IgD-negative memory B cell (primary cell): Measurements from ENCODE around the gene TRIM47. TPM values are rescaled to one million over a fixed set of nuclear protein-coding genes. Genes with fewer than 3 reads are reported as not detected.

Experiments used
- H3K27ac Mint-ChIP-seq, 3 donors: one replicate each; pipeline ENCODE4 v1.8.0; 2020 to 2022; ENCODE audit warnings: mild to moderate bottlenecking in 3 of 3, mixed read lengths in 3 of 3, moderate library complexity in 1 of 3
- H3K27me3 Mint-ChIP-seq: one replicate; pipeline ENCODE4 v1.8.0; 2021; ENCODE audit warnings: mixed read lengths
- H3K36me3 Mint-ChIP-seq: one replicate; pipeline ENCODE4 v1.8.0; 2020; ENCODE audit warnings: mild to moderate bottlenecking, mixed read lengths
- H3K4me1 Mint-ChIP-seq, 3 donors: one replicate each; pipeline ENCODE4 v1.8.0; 2020 to 2022; ENCODE audit warnings: mixed read lengths in 3 of 3, mild to moderate bottlenecking in 1 of 3
- H3K4me3 Mint-ChIP-seq, 4 donors: one replicate each; pipeline ENCODE4 v1.8.0; 2020 to 2022; ENCODE audit warnings: mild to moderate bottlenecking in 4 of 4, mixed read lengths in 4 of 4, moderate library complexity in 3 of 4
- H3K9me3 Mint-ChIP-seq, 3 donors: one replicate each; pipeline ENCODE4 v1.8.0; 2020 to 2021; ENCODE audit warnings: mixed read lengths in 3 of 3, mild to moderate bottlenecking in 1 of 3
- polyA plus RNA-seq: library from polyadenylated mRNA; unstranded; fragments of 300-500 nt; fragmentation: Illumina TruSeq; gene quantifications from one replicate; pipeline ENCODE4 v1.2.3, GENCODE V29; 2021

TRIM47 gene
- polyA plus RNA-seq, 1 donor from 2014 or later = 12.4 TPM

DNA sequence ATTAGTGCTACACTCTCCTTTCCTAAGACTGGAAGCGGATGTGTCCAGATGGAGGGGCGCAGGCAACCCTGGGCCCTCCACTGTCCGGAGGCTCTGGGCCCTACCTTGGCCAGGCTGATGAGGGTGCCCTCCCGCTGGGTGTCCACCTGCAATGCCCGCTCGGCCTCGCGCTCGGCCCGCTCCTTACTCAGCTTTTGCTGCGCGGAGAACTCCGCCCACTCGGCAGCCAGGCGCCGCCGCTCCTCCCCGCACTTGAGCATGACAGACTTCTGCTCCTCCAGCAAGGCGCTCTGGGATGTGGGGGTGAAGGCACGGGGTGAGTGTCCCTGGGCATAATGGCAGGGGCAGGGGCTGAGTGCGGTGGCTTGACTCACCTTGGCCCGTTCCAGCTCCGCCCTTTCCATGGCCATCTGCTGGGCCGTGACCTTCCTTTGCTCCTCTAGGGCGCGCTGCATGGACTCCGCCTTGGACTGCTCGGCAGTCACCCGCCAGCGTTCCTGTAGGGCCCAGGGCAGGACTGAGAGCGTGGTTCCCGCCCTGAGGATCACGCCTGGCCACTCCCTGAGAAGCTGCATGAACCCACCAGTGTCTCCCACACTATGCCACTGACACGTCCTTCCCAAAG lies 36.4 kb upstream of the TRIM47 start:
- Mint-ChIP-seq H3K4me1 (peaks cover 0 to 1% (median 0%) of the 10 kb centered on the region in 3 donors), H3K9me3 (no peaks in the 10 kb centered on the region), H3K27ac (no peak overlapping the region), H3K4me3 (no peak overlapping the region), H3K36me3 (peaks cover 5% of the 10 kb centered on the region), H3K27me3 (no peaks in the 10 kb centered on the region)

- Mint-ChIP-seq H3K4me3 (no peak overlapping the region), H3K36me3 (peaks cover 5% of the 10 kb centered on the region), H3K4me1 (peaks cover 0 to 3% (median 0%) of the 10 kb centered on the region in 3 donors)
Observed at GRCh38 chr17:75913537-75914210, 35.3 kb upstream of the TRIM47 start.

DNA sequence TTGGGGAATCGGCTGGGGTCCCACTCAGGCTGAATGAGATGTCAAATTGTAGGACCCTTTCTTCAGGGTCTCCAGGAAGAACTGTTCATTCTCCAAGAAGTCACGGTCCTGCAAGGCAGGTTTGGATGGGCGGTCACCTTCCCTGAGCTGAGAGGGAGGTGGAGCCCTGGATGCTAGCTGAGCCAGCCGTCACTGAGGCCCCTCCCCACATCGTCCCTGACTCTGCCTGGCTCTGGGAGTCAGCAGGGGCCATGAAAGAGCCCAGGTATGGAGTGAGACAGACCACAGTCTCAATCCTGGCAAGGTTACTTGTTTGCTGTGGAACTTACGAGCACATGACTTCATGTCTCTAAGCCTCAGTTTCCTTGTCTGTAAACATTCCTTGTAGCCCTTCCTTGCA lies 32.3 kb upstream of the TRIM47 start:
- Mint-ChIP-seq H3K27ac (no peak overlapping the region), H3K4me3 (no peak overlapping the region), H3K36me3 (no peaks in the 10 kb centered on the region), H3K4me1 (peaks cover 0 to 2% (median 1%) of the 10 kb centered on the region in 3 donors), H3K9me3 (no peaks in the 10 kb centered on the region), H3K27me3 (no peaks in the 10 kb centered on the region)

More at GRCh38 chr17:75913537-75914210, 35.3 kb upstream of the TRIM47 start:
- H3K9me3 Mint-ChIP-seq = no peaks in the 10 kb centered on the region
- no peak overlapping the region for H3K27ac Mint-ChIP-seq
- H3K27me3 Mint-ChIP-seq = no peaks in the 10 kb centered on the region

- Mint-ChIP-seq H3K4me1 (peaks cover 0 to 2% (median 1%) of the 10 kb centered on the region in 3 donors), H3K27ac (no peak overlapping the region), H3K27me3 (no peaks in the 10 kb centered on the region), H3K36me3 (no peaks in the 10 kb centered on the region), H3K4me3 (peak overlapping the region in 1 of 4 donors; percentile 36), H3K9me3 (no peaks in the 10 kb centered on the region)
Observed at GRCh38 chr17:75909812-75910274, 31.5 kb upstream of the TRIM47 start.

DNA sequence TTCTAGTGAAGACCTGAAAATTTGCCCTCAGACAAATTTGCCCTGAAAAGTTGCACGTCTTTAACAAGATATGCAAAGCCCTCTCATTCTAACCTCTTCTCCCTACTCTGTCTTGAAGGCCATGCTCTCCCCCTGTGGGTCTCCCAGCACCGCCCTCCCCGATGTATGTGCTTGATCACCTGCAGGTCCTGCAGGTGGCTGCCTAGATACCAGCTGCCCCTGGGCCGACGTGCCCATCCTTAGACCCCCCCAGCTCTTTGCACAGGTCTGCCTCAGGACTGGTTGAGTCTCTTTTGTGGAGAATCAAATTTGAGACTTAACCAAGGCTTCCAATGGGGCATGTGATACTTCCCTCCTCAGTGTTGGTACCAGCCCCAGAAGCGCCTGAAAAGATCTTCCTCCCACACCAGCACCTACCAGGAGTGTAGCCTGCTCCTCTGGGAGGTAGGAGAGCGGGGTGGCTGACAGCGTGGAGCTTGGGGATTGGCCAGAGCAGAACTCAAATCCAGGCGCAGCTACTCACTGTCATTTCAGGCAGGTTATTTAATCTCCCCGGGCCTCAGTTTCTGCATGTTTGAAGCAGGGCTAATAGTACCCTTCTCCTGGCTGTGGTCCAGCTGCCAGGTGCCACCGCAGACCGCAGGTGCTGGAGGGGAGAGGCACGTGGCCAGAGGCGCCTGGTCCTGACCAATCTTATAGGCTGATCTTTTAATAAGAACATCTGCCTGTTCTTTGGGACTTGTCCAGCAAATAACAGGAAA lies 30.9 kb upstream of the TRIM47 start:
- H3K4me3 Mint-ChIP-seq = peak overlapping the region in 2 of 4 donors; percentile 44 to 72

DNA sequence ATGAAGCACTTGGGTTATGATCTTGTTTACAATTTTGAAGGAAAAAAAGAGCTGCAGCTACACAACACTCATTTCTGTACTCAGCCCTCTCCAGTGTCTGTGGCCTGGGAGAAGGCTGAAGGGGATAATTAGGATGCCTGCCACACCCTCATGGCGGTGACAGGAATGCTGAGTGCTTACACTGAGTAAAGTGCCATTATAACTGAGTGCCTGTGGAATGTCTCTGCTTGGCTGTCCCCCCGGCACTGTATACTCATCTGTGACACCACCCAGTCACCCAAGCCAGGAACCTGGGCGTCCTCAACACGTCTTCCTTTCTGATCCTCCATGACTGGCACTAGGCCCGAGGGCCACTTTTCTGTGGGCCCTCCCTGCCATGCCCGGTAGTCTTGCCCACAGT lies 29.8 kb upstream of the TRIM47 start:
- peaks cover 0 to 4% (median 2%) of the 10 kb centered on the region in 3 donors for H3K4me1 Mint-ChIP-seq
- peak overlapping the region in 1 of 4 donors; percentile 44 for H3K4me3 Mint-ChIP-seq
- no peaks in the 10 kb centered on the region for H3K36me3 Mint-ChIP-seq
- no peaks in the 10 kb centered on the region for H3K27me3 Mint-ChIP-seq
- H3K27ac Mint-ChIP-seq = peak overlapping the region in 1 of 3 donors; percentile 74
- no peaks in the 10 kb centered on the region for H3K9me3 Mint-ChIP-seq

More for the DNA sequence above, 30.9 kb upstream of the TRIM47 start:
- Mint-ChIP-seq H3K9me3 (no peaks in the 10 kb centered on the region), H3K36me3 (no peaks in the 10 kb centered on the region), H3K27ac (no peak overlapping the region), H3K27me3 (no peaks in the 10 kb centered on the region), H3K4me1 (peaks cover 0 to 2% (median 1%) of the 10 kb centered on the region in 3 donors)

- peaks cover 0 to 4% (median 2%) of the 10 kb centered on the region in 3 donors for H3K4me1 Mint-ChIP-seq
- H3K36me3 Mint-ChIP-seq = no peaks in the 10 kb centered on the region
- H3K9me3 Mint-ChIP-seq = no peaks in the 10 kb centered on the region
- H3K27me3 Mint-ChIP-seq = no peaks in the 10 kb centered on the region
- H3K4me3 Mint-ChIP-seq = peak overlapping the region in 2 of 4 donors; percentile 54 to 78
- peak overlapping the region in 2 of 3 donors; percentile 77 to 90 for H3K27ac Mint-ChIP-seq
Observed at GRCh38 chr17:75906143-75906884, 27.9 kb upstream of the TRIM47 start.

DNA sequence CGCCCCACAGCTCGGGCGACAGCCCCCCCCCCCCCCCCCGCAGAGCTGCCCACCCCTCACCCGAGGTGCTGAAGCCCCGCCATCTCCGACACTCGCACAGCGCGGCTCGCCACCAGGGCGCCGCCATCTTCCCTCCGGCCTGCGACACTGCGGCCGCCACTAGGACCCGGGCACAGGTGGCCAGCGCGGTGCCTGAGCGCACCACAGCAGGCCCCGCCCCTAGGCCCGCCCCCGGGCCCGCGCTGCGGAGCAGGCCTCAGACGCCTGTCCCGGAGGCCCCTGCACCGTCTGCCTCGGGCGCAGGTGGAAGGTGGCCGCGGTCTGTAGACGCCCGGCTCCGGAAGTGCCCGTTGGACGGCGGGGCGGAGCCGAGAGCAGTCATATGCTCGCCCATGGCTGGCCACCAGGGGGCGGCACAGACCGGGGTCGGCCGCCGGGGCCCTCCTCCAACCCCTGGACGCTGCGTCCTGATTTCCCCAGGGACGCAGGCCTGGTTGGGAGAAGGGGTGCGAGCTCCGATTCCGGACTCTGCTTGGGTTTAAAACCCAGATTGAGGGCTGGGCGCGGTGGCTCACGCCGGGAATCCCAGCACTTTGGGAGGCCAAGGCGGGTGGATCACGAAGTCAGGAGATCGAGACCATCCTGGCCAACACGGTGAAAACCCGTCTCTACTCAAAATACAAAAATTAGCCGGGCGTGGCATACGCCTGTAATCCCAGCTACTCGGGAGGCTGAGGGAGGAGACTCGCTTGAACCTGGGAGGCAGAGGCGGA lies 26.6 kb upstream of the TRIM47 start, which contains the start of gene MRPL38:
Gene MRPL38 (minus strand): TSS at position 136 of the 773 bp plus-strand sequence. CDS start 9 bp downstream, at position 127.
- no peaks in the 10 kb centered on the region for H3K27me3 Mint-ChIP-seq
- no peaks in the 10 kb centered on the region for H3K9me3 Mint-ChIP-seq
- H3K36me3 Mint-ChIP-seq = no peaks in the 10 kb centered on the region
- peaks cover 0 to 4% (median 2%) of the 10 kb centered on the region in 3 donors for H3K4me1 Mint-ChIP-seq
- H3K27ac Mint-ChIP-seq = peak within 1 kb of the TSS; percentile 57 to 92 (median 87)
- peak within 1 kb of the TSS; percentile 86 to 94 (median 92) for H3K4me3 Mint-ChIP-seq

DNA sequence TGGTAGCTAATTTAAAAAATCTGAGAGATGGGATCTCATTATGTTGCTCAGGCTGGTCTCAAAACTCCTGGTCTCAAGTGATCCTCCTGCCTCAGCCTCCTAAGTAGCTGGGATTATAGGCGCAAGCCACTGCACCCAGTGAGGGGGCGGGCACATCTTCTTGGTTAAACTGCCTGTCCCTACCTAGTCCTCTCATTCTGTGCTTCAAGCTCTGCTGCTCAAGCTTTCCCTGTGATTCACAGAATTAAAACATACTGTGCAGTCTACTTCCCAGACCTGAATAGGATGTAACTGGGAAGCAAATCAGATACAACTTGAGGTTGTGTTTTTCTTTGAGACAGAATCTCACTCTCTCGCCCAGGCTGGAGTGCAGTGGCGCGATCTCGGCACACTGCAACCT lies 24.0 kb upstream of the TRIM47 start:
- Mint-ChIP-seq H3K9me3 (no peaks in the 10 kb centered on the region), H3K27ac (no peak overlapping the region)

GRCh38 chr17:75901727-75902126 lies 23.3 kb upstream of the TRIM47 start:
- H3K36me3 Mint-ChIP-seq = no peaks in the 10 kb centered on the region
- H3K4me1 Mint-ChIP-seq = peaks cover 0 to 6% (median 4%) of the 10 kb centered on the region in 3 donors
- peak overlapping the region in 2 of 3 donors; percentile 39 to 64 for H3K27ac Mint-ChIP-seq
- no peaks in the 10 kb centered on the region for H3K27me3 Mint-ChIP-seq
- H3K4me3 Mint-ChIP-seq = peak overlapping the region in 2 of 4 donors; percentile 58 to 70
- no peaks in the 10 kb centered on the region for H3K9me3 Mint-ChIP-seq

More for the DNA sequence above, 24.0 kb upstream of the TRIM47 start:
- no peaks in the 10 kb centered on the region for H3K27me3 Mint-ChIP-seq
- H3K4me3 Mint-ChIP-seq = peak overlapping the region in 2 of 4 donors; percentile 39 to 58
- H3K4me1 Mint-ChIP-seq = peaks cover 0 to 4% (median 2%) of the 10 kb centered on the region in 3 donors
- H3K36me3 Mint-ChIP-seq = no peaks in the 10 kb centered on the region

DNA sequence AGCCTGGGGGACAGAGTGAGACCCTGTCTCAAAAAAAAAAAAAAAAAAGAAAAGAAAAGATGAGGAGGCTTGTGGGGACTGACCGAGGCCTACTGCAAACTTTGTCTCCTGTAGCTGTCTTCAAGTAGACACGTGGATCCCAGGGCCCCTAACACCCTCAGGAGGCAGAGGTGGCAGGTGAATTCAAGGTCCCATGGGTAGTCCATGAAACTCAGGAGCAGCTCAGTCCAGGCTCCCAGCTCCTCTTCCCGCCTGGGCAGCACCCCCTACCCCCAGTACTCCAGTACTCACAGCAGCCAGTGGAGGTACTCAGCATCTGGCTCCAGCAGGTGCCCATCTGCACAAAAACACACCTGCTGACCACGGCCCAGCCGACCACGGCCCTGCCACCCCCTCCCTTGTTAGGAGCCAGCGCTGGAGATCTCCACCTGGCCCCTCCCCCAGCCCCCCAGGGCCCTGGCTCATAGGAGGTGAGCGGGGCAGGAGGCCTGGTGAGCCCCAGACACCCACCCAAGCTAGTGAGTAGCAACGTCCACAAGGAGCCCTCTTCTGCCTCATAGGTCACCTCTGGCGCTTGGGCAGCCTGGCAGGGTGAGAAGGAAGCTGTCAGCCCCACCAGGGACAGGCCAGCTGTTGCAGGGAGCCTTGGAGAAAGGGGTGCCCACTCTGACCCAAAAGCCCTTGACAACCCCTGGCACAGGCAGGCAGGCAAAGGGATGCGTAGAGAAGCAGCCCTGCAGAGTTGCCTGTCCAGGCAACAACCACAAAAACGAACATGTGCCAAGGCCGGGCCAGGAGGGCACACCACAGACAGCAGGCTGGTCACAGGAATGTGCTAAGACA lies 22.5 kb upstream of the TRIM47 start:
- H3K27ac Mint-ChIP-seq = peak overlapping the region in 1 of 3 donors; percentile 64
- no peaks in the 10 kb centered on the region for H3K9me3 Mint-ChIP-seq
- no peaks in the 10 kb centered on the region for H3K27me3 Mint-ChIP-seq
- H3K4me3 Mint-ChIP-seq = peak overlapping the region in 2 of 4 donors; percentile 12 to 58
- H3K4me1 Mint-ChIP-seq = peaks cover 0 to 7% (median 4%) of the 10 kb centered on the region in 3 donors
- H3K36me3 Mint-ChIP-seq = no peaks in the 10 kb centered on the region

DNA sequence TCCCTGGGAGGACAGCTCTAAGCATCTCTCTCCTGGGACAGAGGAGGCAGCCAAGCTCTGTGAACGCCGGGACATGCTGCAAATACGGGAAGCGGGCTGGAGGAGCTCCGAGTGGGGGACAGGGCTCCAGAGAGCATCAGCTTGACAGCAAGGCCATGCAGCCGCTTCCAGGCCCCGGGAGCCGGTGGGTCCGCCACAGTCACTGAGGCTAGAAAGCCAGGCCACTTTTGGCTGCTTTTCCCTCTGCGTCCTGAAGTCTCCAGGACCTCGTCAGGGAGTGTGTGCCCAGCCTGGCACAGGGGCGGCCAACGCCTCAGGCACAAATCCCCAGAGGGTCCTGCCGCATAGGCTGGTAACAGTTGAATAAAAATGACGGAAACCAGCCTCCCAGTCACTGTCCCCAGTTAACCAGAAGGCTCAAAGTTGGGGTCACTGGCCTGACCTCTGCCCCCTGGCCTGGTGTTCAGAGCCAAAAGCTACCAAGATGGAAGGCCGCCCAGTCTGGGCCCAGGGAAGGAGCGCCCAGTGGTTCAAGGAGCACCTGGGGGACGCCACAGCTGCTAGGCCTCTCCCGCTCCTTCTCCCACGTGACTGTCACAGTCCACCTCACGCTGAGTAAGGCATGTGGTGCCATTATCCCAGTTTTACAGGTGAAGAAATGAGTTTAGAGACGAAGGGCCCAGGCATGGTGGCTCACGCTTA lies 21.5 kb upstream of the TRIM47 start:
- Mint-ChIP-seq H3K27me3 (no peaks in the 10 kb centered on the region), H3K27ac (peak overlapping the region in 1 of 3 donors; percentile 45), H3K4me1 (peaks cover 8 to 17% (median 10%) of the 10 kb centered on the region in 3 donors)

More for the DNA sequence above, 21.5 kb upstream of the TRIM47 start:
- Mint-ChIP-seq H3K9me3 (no peaks in the 10 kb centered on the region), H3K36me3 (no peaks in the 10 kb centered on the region), H3K4me3 (peak overlapping the region in 1 of 4 donors; percentile 79)
